DOHH2 (cell line): Measurements from ENCODE around the gene TRPV4.

Source experiments
- H3F3A ChIP-seq: fragments of 200-600 bp; sonication (generic), shearing (Covaris generic); 2 replicates; pipeline ENCODE4 v1.6.0; 2016; ENCODE audit warnings: antibody characterized with exemption, mild to moderate bottlenecking; ENCODE audit not compliant: control insufficient read depth, insufficient read depth
- H3K27ac ChIP-seq: fragments of 200-600 bp; sonication (generic); 2 replicates; pipeline ENCODE4 v1.5.1; 2014; ENCODE audit warnings: low read depth, mild to moderate bottlenecking, low read length, moderate library complexity
- H3K27me3 ChIP-seq: fragments of 200-600 bp; sonication (generic); 2 replicates; pipeline ENCODE4 v1.6.1; 2014; ENCODE audit warnings: mild to moderate bottlenecking, low read length, mixed read lengths; ENCODE audit not compliant: control insufficient read depth
- H3K36me3 ChIP-seq: fragments of 200-600 bp; sonication (generic); 2 replicates; pipeline ENCODE4 v1.6.1; 2014; ENCODE audit warnings: mild to moderate bottlenecking, low read length, moderate library complexity, mixed read lengths; ENCODE audit not compliant: control insufficient read depth
- H3K4me1 ChIP-seq: fragments of 200-600 bp; sonication (generic); 2 replicates; pipeline ENCODE4 v1.6.1; 2014; ENCODE audit warnings: mild to moderate bottlenecking, low read length, mixed read lengths; ENCODE audit not compliant: control insufficient read depth
- H3K4me2 ChIP-seq: fragments of 200-600 bp; sonication (generic); 2 replicates; pipeline ENCODE4 v1.6.0; 2014; ENCODE audit warnings: mild to moderate bottlenecking, low read length, moderate library complexity
- H3K4me3 ChIP-seq: fragments of 200-600 bp; sonication (generic); 2 replicates; pipeline ENCODE4 v1.5.1; 2014; ENCODE audit warnings: mild to moderate bottlenecking, low read length, mixed read lengths
- H3K79me2 ChIP-seq: fragments of 200-600 bp; sonication (generic); 2 replicates; pipeline ENCODE4 v1.6.1; 2014; ENCODE audit warnings: mild to moderate bottlenecking, low read length, mixed read lengths; ENCODE audit not compliant: control insufficient read depth
- H3K9me2 ChIP-seq: fragments of 200-600 bp; sonication (generic); replicated peaks from 2 replicates; pipeline ENCODE4 v1.6.1; 2014; ENCODE audit warnings: mild to moderate bottlenecking, low read length, mixed read lengths; ENCODE audit not compliant: control insufficient read depth
- H3K9me3 ChIP-seq: fragments of 200-600 bp; sonication (generic); 2 replicates; pipeline ENCODE4 v1.6.1; 2014; ENCODE audit warnings: antibody characterized with exemption, low read length, mixed read lengths; ENCODE audit not compliant: control insufficient read depth, insufficient read depth
- H4K20me1 ChIP-seq: fragments of 200-600 bp; sonication (generic); 2 replicates; pipeline ENCODE4 v1.6.0; 2014; ENCODE audit warnings: low read depth, mild to moderate bottlenecking, antibody characterized with exemption, low read length, moderate library complexity; ENCODE audit not compliant: control insufficient read depth, insufficient read depth
- CTCF ChIP-seq: fragments of 200-600 bp; sonication (generic); IDR thresholded peaks from one replicate; pipeline ENCODE4 v1.5.1; 2014; ENCODE audit warnings: antibody characterized with exemption, mild to moderate bottlenecking, low read depth, low read length; ENCODE audit not compliant: poor library complexity, severe bottlenecking
- EZH2phosphoT487 ChIP-seq: fragments of 200-600 bp; sonication (generic); IDR thresholded peaks from 2 replicates; pipeline ENCODE4 v1.6.1; 2017; ENCODE audit warnings: borderline replicate concordance, mild to moderate bottlenecking, antibody characterized with exemption, low read length, moderate library complexity, mixed read lengths

TRPV4 gene

GRCh38 chr12:109738209-109738608 lies 95.0 kb downstream of the TRPV4 start:
- H3K4me1 ChIP-seq: no peaks in the 10 kb centered on the region
- no peak overlapping the region for H3K4me2 ChIP-seq
- no peaks in the 10 kb centered on the region for H3K36me3 ChIP-seq
- 0 out of 2 replicates have a peak, but pooled peaks cover 5% of the 10 kb centered on the region for H4K20me1 ChIP-seq
- no peak overlapping the region for H3K4me3 ChIP-seq
- TF ChIP-seq EZH2phosphoT487 (no peak), CTCF (no peak)
- H3K27me3 ChIP-seq: no peaks in the 10 kb centered on the region
- H3K9me2 ChIP-seq: no peaks in the 10 kb centered on the region
- H3F3A ChIP-seq: no peaks in the 10 kb centered on the region
- H3K79me2 ChIP-seq: no peaks in the 10 kb centered on the region
- H3K9me3 ChIP-seq: no peaks in the 10 kb centered on the region
- H3K27ac ChIP-seq: no peak overlapping the region

GRCh38 chr12:109737631-109738030 lies 95.6 kb downstream of the TRPV4 start:
- H3K9me2 ChIP-seq: no peaks in the 10 kb centered on the region
- H3K4me1 ChIP-seq: no peaks in the 10 kb centered on the region
- H3K9me3 ChIP-seq: no peaks in the 10 kb centered on the region
- H4K20me1 ChIP-seq: 0 out of 2 replicates have a peak, but pooled peaks cover 5% of the 10 kb centered on the region
- no peaks in the 10 kb centered on the region for H3K79me2 ChIP-seq
- H3K27me3 ChIP-seq: no peaks in the 10 kb centered on the region
- H3K36me3 ChIP-seq: no peaks in the 10 kb centered on the region
- no peak overlapping the region for H3K27ac ChIP-seq
- no peak overlapping the region for H3K4me3 ChIP-seq
- no peak overlapping the region for H3K4me2 ChIP-seq
- no peaks in the 10 kb centered on the region for H3F3A ChIP-seq
- TF ChIP-seq EZH2phosphoT487 (no peak), CTCF (no peak)

GRCh38 chr12:109737126-109737525 lies 96.1 kb downstream of the TRPV4 start:
- Histone ChIP-seq H3K9me3 (no peaks in the 10 kb centered on the region), H3K4me3 (no peak overlapping the region), H3K9me2 (no peaks in the 10 kb centered on the region), H3K79me2 (no peaks in the 10 kb centered on the region), H3K36me3 (no peaks in the 10 kb centered on the region), H3K4me2 (no peak overlapping the region), H3K27me3 (no peaks in the 10 kb centered on the region), H3K4me1 (no peaks in the 10 kb centered on the region), H3F3A (no peaks in the 10 kb centered on the region), H4K20me1 (0 out of 2 replicates have a peak, but pooled peaks cover 5% of the 10 kb centered on the region), H3K27ac (no peak overlapping the region)
- no peak for TF ChIP-seq EZH2phosphoT487
- no peak for TF ChIP-seq CTCF
